Gastrocnemius medialis (tissue), 4 donors: ENCODE data around the gene MTHFSD. TPM values are rescaled to one million over a fixed set of nuclear protein-coding genes. Genes with fewer than 3 reads are reported as not detected.

Experiments used
- ATAC-seq, 2 donors: fragments of 150-250 bp; one replicate each; pipeline ENCODE4 v1.9.1; 2016
- DNase-seq, 2 donors: peaks; one replicate each; pipeline ENCODE4 v3.0.0-alpha.2; 2019
- H3K27ac ChIP-seq, 4 donors: fragments of 200-600 bp; sonication (generic); 1 replicate in 1 of 4; 2 replicates in 3 of 4; pipeline ENCODE4 v1.5.1; 2016 to 2018; ENCODE audit warnings: mild to moderate bottlenecking in 2 of 4, moderate library complexity in 1 of 4
- H3K27me3 ChIP-seq, 3 donors: fragments of 200-600 bp; sonication (generic) in 2 of 3; 1 replicate in 1 of 3; 2 replicates in 2 of 3; pipeline versions ENCODE4 v1.5.1 to v1.6.0; 2016 to 2019; ENCODE audit warnings: mild to moderate bottlenecking in 1 of 3, moderate library complexity in 1 of 3
- H3K36me3 ChIP-seq, 2 donors: fragments of 200-600 bp; sonication (generic) in 1 of 2; one replicate each; pipeline ENCODE4 v1.5.1; 2017 to 2018
- H3K4me1 ChIP-seq, 2 donors: fragments of 200-600 bp; sonication (generic) in 1 of 2; one replicate each; pipeline ENCODE4 v1.5.1; 2016 to 2017; ENCODE audit warnings: mild to moderate bottlenecking in 2 of 2
- H3K4me3 ChIP-seq, 4 donors: fragments of 200-600 bp; sonication (generic) in 3 of 4; 1 replicate in 1 of 4; 2 replicates in 3 of 4; pipeline ENCODE4 v1.5.1; 2016 to 2019; ENCODE audit warnings: mild to moderate bottlenecking in 2 of 4
- H3K9me3 ChIP-seq, 3 donors: fragments of 200-600 bp; sonication (generic) in 2 of 3; 1 replicate in 1 of 3; 2 replicates in 2 of 3; pipeline ENCODE4 v1.5.1; 2016 to 2019
- POLR2A ChIP-seq, 2 donors: fragments of 450-650 bp; IDR thresholded peaks; one replicate each; pipeline ENCODE4 v1.6.1; 2017; ENCODE audit warnings: antibody characterized with exemption in 2 of 2, mild to moderate bottlenecking in 2 of 2, moderate library complexity in 2 of 2
- in situ Hi-C, 4 donors: fragments of 200-750 bp; cut with MboI; loops; one replicate each; pipeline versions ENCODE4 v1.15.0 to v1.8.0; 2017; ENCODE audit warnings: low sequenced_read_pairs in 4 of 4
- intact Hi-C: fragments of 100-400 bp; cut with DNase I; formaldehyde crosslinking; loops from one replicate; pipeline ENCODE4 v1.15.1; 2023; ENCODE audit warnings: low total_unique reads
- total RNA-seq, 4 donors: library from RNA; depleted of rRNA; stranded (reverse); fragments of >200 nt; gene quantifications; one replicate each; pipeline versions ENCODE4 v1.1.0 to v1.2.3, GENCODE V29; 2016
- TF ChIP-seq, protein P1 (sequence below), 5 experiments: fragments of 450-650 bp in 3 of 5; fragments of 200-600 bp in 2 of 5; sonication (generic) in 2 of 5; IDR thresholded peaks in 4 of 5; conservative IDR thresholded peaks in 1 of 5; 1 replicate in 4 of 5; 2 replicates in 1 of 5; pipeline ENCODE4 v1.5.1; 2016 to 2019; ENCODE audit warnings: antibody characterized with exemption in 5 of 5, mild to moderate bottlenecking in 3 of 5, moderate library complexity in 3 of 5

Gene MTHFSD
- total RNA-seq, 4 donors from 2014 or later: 10.9 to 31.2 (median 16.0) TPM

GRCh38 chr16:86598607-86599565, 43.9 kb upstream of the MTHFSD start:
- Histone ChIP-seq H3K4me3 (no peak overlapping the region), H3K4me1 (peaks cover 0 to 4% of the 10 kb centered on the region in 2 donors), H3K36me3 (no peaks in the 10 kb centered on the region), H3K9me3 (no peaks in the 10 kb centered on the region), H3K27ac (no peak overlapping the region), H3K27me3 (peaks cover 0 to 21% (median 15%) of the 10 kb centered on the region in 3 donors)
- no peak for DNase-seq
- TF ChIP-seq, protein P1, sequence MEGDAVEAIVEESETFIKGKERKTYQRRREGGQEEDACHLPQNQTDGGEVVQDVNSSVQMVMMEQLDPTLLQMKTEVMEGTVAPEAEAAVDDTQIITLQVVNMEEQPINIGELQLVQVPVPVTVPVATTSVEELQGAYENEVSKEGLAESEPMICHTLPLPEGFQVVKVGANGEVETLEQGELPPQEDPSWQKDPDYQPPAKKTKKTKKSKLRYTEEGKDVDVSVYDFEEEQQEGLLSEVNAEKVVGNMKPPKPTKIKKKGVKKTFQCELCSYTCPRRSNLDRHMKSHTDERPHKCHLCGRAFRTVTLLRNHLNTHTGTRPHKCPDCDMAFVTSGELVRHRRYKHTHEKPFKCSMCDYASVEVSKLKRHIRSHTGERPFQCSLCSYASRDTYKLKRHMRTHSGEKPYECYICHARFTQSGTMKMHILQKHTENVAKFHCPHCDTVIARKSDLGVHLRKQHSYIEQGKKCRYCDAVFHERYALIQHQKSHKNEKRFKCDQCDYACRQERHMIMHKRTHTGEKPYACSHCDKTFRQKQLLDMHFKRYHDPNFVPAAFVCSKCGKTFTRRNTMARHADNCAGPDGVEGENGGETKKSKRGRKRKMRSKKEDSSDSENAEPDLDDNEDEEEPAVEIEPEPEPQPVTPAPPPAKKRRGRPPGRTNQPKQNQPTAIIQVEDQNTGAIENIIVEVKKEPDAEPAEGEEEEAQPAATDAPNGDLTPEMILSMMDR (IDR thresholded peaks at IDR 0.05 in 4 of 5, conservative IDR thresholded peaks at IDR 0.05 in 1 of 5): no peak
- no peak for TF ChIP-seq POLR2A (IDR thresholded peaks at IDR 0.05)
- ATAC-seq: no peak
- in situ Hi-C loops: loop anchor here in 2 of 4 donors (25.0 kb wide), 1 partner anchor 163 kb away; no protein-coding TSS in a partner anchor
- intact Hi-C loops: no loop called here

GRCh38 chr16:86597880-86598606, 43.0 kb upstream of the MTHFSD start:
- Histone ChIP-seq H3K27me3 (peaks cover 7 to 29% (median 24%) of the 10 kb centered on the region in 3 donors), H3K4me1 (peaks cover 0 to 4% of the 10 kb centered on the region in 2 donors), H3K27ac (no peak overlapping the region), H3K9me3 (no peaks in the 10 kb centered on the region), H3K4me3 (no peak overlapping the region), H3K36me3 (no peaks in the 10 kb centered on the region)
- no peak for TF ChIP-seq POLR2A (IDR thresholded peaks at IDR 0.05)
- TF ChIP-seq, protein P1 (IDR thresholded peaks at IDR 0.05 in 4 of 5, conservative IDR thresholded peaks at IDR 0.05 in 1 of 5): no peak
- no peak for DNase-seq
- in situ Hi-C loops (loop anchor here in 2 of 4 donors (25.0 kb wide), 1 partner anchor 164 kb away; no protein-coding TSS in a partner anchor), intact Hi-C loops (no loop called here)
- ATAC-seq: no peak

GRCh38 chr16:86597126-86597879, 42.3 kb upstream of the MTHFSD start:
- Histone ChIP-seq H3K9me3 (no peaks in the 10 kb centered on the region), H3K36me3 (no peaks in the 10 kb centered on the region)

More at GRCh38 chr16:86597126-86597879, 42.3 kb upstream of the MTHFSD start:
- TF ChIP-seq POLR2A (IDR thresholded peaks at IDR 0.05): no peak
- TF ChIP-seq, protein P1 (IDR thresholded peaks at IDR 0.05 in 4 of 5, conservative IDR thresholded peaks at IDR 0.05 in 1 of 5): no peak
- H3K27ac ChIP-seq: no peak overlapping the region
- in situ Hi-C loops (loop anchor here in 2 of 4 donors (25.0 kb wide), 1 partner anchor 165 kb away; no protein-coding TSS in a partner anchor), intact Hi-C loops (no loop called here)
- ATAC-seq (no peak), DNase-seq (no peak)
- peaks cover 14 to 35% (median 31%) of the 10 kb centered on the region in 3 donors for H3K27me3 ChIP-seq
- no peak overlapping the region for H3K4me3 ChIP-seq
- H3K4me1 ChIP-seq: peaks cover 0 to 4% of the 10 kb centered on the region in 2 donors
